Activated CD4-positive, alpha-beta memory T cell treated with anti-CD3 and anti-CD28 coated beads, Interleukin-2, amount 10 ng/mL, durations not matched to agents 7 days and 5 days (primary cell): ENCODE data around the gene CCDC149. TPM values are rescaled to one million over a fixed set of nuclear protein-coding genes. Genes with fewer than 3 reads are reported as not detected.

Source experiments
- CTCF ChIA-PET: fragments of 350-600 bp; sonication (Branson Sonifier 250); formaldehyde crosslinking; loops from one replicate; lab custom pipeline; 2021; ENCODE audit warnings: antibody characterized with exemption, inconsistent platforms; lab: Charles Lee
- POLR2A ChIA-PET: fragments of 350-600 bp; sonication (Branson Sonifier 250); formaldehyde crosslinking; loops from one replicate; lab custom pipeline; 2021; ENCODE audit warnings: antibody characterized with exemption; lab: Charles Lee
- DNase-seq: peaks from one replicate; pipeline ENCODE4 v3.0.0-alpha.2; 2020
- H3K27ac Mint-ChIP-seq: one replicate; pipeline ENCODE4 v1.8.0; 2021; ENCODE audit warnings: mild to moderate bottlenecking, mixed read lengths
- H3K27me3 Mint-ChIP-seq: one replicate; pipeline ENCODE4 v1.8.0; 2021; ENCODE audit warnings: mixed read lengths
- H3K36me3 Mint-ChIP-seq: one replicate; pipeline ENCODE4 v1.8.0; 2021; ENCODE audit warnings: low read depth, mixed read lengths
- H3K4me1 Mint-ChIP-seq: one replicate; pipeline ENCODE4 v1.8.0; 2021; ENCODE audit warnings: mixed read lengths
- H3K4me3 Mint-ChIP-seq: one replicate; pipeline ENCODE4 v1.8.0; 2021; ENCODE audit warnings: mild to moderate bottlenecking, mixed read lengths
- H3K9me3 Mint-ChIP-seq: one replicate; pipeline ENCODE4 v1.8.0; 2021; ENCODE audit warnings: mixed read lengths
- total RNA-seq, 2 experiments: library from RNA; stranded (reverse); gene quantifications; one replicate each; pipeline ENCODE4 v1.2.3, GENCODE V29; 2021

The CCDC149 gene
- not detected for total RNA-seq

- no peaks in the 10 kb centered on the region for H3K36me3 Mint-ChIP-seq
- POLR2A ChIA-PET = no interaction called here
- peaks cover 2% of the 10 kb centered on the region for H3K9me3 Mint-ChIP-seq
- H3K27ac Mint-ChIP-seq = no peak within 1 kb of the TSS
- H3K4me3 Mint-ChIP-seq = no peak within 1 kb of the TSS
- peaks cover 28% of the 10 kb centered on the region for H3K27me3 Mint-ChIP-seq
- no peaks in the 10 kb centered on the region for H3K4me1 Mint-ChIP-seq
- no peak for DNase-seq
- CTCF ChIA-PET = no interaction called here
Measured at GRCh38 chr4:24912252-24913118, at the start of gene CCDC149. CCDC149 (minus strand) TSS chr4:24913042; CDS start chr4:24912864, 178 bp downstream.

DNA sequence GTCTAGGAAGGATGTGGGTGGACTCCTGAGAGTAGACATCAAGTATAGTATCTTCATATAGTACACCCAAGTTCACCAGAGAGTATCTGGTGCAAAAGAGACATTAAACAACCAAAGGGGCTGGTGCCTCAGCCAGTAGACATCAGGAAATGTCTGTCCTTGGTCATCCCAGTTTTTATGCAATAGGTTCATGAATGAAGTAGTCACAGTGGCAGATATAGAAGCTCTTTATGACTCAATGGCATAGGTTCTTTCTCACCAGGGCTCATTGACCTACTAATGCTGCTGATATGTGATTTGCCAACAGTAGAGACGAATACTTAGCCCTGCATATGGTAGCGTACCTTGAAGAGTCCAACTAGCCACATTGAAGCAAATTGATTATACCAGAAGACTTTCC lies 45.0 kb upstream of the CCDC149 start:
- CTCF ChIA-PET = no interaction called here
- POLR2A ChIA-PET = no interaction called here
- Mint-ChIP-seq H3K27me3 (no peaks in the 10 kb centered on the region), H3K27ac (no peak overlapping the region), H3K36me3 (no peaks in the 10 kb centered on the region), H3K9me3 (no peaks in the 10 kb centered on the region), H3K4me3 (no peak overlapping the region), H3K4me1 (no peaks in the 10 kb centered on the region)
- no peak for DNase-seq

DNA sequence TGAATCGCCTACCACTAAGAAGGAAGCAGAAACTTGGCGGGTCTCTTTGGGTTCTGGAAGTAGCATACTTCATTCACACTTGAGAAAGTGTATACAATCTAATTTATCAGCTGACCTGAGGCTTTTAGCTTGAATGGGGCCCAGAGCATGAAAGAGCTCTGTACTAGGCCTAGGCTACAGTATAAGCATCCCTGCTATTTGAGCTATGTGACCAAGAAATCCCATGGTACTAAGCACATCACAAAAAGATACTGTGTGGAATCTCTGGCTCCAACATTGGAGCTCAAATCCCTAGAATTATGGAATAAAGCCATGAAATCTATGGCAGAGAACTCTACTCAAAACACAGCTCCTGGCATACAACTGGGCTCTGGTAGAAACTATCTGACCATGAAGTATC lies 43.9 kb upstream of the CCDC149 start:
- CTCF ChIA-PET = interaction anchor here (1.3 kb wide), 1 partner anchor 24 kb away, joined by 5 read pairs; no protein-coding TSS in a partner anchor

GRCh38 chr4:24956091-24956490 lies 43.2 kb upstream of the CCDC149 start:
- H3K9me3 Mint-ChIP-seq = no peaks in the 10 kb centered on the region
- H3K36me3 Mint-ChIP-seq = no peaks in the 10 kb centered on the region
- H3K4me1 Mint-ChIP-seq = no peaks in the 10 kb centered on the region
- DNase-seq = no peak
- ChIA-PET CTCF (no interaction called here), POLR2A (no interaction called here)
- H3K27me3 Mint-ChIP-seq = peaks cover 1% of the 10 kb centered on the region
- H3K27ac Mint-ChIP-seq = no peak overlapping the region
- no peak overlapping the region for H3K4me3 Mint-ChIP-seq

More for the DNA sequence above, 43.9 kb upstream of the CCDC149 start:
- Mint-ChIP-seq H3K36me3 (no peaks in the 10 kb centered on the region), H3K27me3 (peaks cover 1% of the 10 kb centered on the region), H3K4me3 (no peak overlapping the region), H3K4me1 (no peaks in the 10 kb centered on the region), H3K9me3 (no peaks in the 10 kb centered on the region), H3K27ac (no peak overlapping the region)
- POLR2A ChIA-PET = no interaction called here
- DNase-seq = no peak

GRCh38 chr4:24952667-24953066 lies 39.8 kb upstream of the CCDC149 start:
- no peak overlapping the region for H3K4me3 Mint-ChIP-seq
- H3K9me3 Mint-ChIP-seq = no peaks in the 10 kb centered on the region
- no peak overlapping the region for H3K27ac Mint-ChIP-seq
- POLR2A ChIA-PET = interaction anchor here (0.6 kb wide), 1 partner anchor 538 kb away, joined by 3 read pairs; no protein-coding TSS in a partner anchor
- CTCF ChIA-PET = no interaction called here
- H3K4me1 Mint-ChIP-seq = no peaks in the 10 kb centered on the region
- H3K36me3 Mint-ChIP-seq = no peaks in the 10 kb centered on the region
- peaks cover 1% of the 10 kb centered on the region for H3K27me3 Mint-ChIP-seq
- no peak for DNase-seq

GRCh38 chr4:24949970-24950369 lies 37.1 kb upstream of the CCDC149 start:
- DNase-seq = no peak
- peaks cover 4% of the 10 kb centered on the region for H3K9me3 Mint-ChIP-seq
- no peak overlapping the region for H3K4me3 Mint-ChIP-seq
- POLR2A ChIA-PET = no interaction called here
- H3K27ac Mint-ChIP-seq = no peak overlapping the region
- CTCF ChIA-PET = no interaction called here
- peaks cover 1% of the 10 kb centered on the region for H3K27me3 Mint-ChIP-seq
- no peaks in the 10 kb centered on the region for H3K4me1 Mint-ChIP-seq
- no peaks in the 10 kb centered on the region for H3K36me3 Mint-ChIP-seq

GRCh38 chr4:24937917-24938281 lies 25.1 kb upstream of the CCDC149 start:
- no peaks in the 10 kb centered on the region for H3K27me3 Mint-ChIP-seq
- H3K9me3 Mint-ChIP-seq = peaks cover 14% of the 10 kb centered on the region
- no peak overlapping the region for H3K4me3 Mint-ChIP-seq
- no peak overlapping the region for H3K27ac Mint-ChIP-seq
- no peaks in the 10 kb centered on the region for H3K36me3 Mint-ChIP-seq
- POLR2A ChIA-PET = no interaction called here
- CTCF ChIA-PET = no interaction called here
- no peak for DNase-seq
- no peaks in the 10 kb centered on the region for H3K4me1 Mint-ChIP-seq

- Mint-ChIP-seq H3K36me3 (no peaks in the 10 kb centered on the region), H3K27me3 (no peaks in the 10 kb centered on the region), H3K4me1 (no peaks in the 10 kb centered on the region), H3K27ac (no peak overlapping the region), H3K9me3 (peaks cover 14% of the 10 kb centered on the region), H3K4me3 (no peak overlapping the region)
- ChIA-PET POLR2A (no interaction called here), CTCF (no interaction called here)
- DNase-seq = no peak
Measured at GRCh38 chr4:24937176-24937916, 24.5 kb upstream of the CCDC149 start.

DNA sequence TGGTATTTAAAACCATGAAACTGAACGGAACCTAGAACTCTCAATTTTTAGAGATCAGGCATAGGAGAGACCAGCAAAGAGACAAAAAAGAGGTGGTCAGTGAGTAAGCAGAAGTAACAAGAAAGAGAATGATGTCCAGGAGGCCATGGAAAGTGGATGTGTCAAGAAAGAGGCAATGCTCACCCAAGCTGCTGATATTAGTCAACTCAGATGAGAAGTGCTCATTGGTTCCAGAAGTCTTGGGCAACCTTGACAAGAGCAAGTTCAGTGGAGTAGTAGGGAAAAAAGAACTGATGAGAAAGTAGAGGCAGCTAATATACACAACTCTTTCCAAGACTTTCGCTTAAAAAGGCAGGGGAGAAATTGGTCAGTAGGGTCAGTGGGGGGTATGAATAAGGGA lies 23.0 kb upstream of the CCDC149 start:
- Mint-ChIP-seq H3K27ac (no peak overlapping the region), H3K4me1 (no peaks in the 10 kb centered on the region), H3K9me3 (peaks cover 14% of the 10 kb centered on the region), H3K27me3 (no peaks in the 10 kb centered on the region), H3K4me3 (no peak overlapping the region), H3K36me3 (no peaks in the 10 kb centered on the region)
- POLR2A ChIA-PET = no interaction called here
- CTCF ChIA-PET = no interaction called here
- DNase-seq = no peak

DNA sequence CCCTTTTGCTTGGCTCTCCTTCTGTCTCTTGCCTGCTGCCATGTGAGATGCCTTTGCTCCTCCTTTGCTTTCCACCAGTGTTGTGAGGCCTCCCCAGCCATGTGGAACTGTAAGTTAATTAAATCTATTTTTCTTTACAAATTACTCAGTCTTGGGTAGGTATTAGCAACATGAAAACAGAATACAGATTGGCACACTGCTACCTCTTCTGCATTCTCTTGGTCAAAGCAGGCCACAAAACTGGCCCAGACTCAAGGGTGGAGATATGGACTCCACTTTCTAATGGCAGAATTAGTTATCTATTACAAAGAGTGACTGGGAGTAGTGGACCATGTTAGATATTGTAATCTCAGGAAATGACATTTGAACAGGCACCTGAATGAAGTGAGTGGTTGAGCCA lies 21.5 kb upstream of the CCDC149 start:
- no peak for DNase-seq
- H3K4me1 Mint-ChIP-seq = no peaks in the 10 kb centered on the region
- CTCF ChIA-PET = no interaction called here
- peaks cover 14% of the 10 kb centered on the region for H3K9me3 Mint-ChIP-seq
- H3K4me3 Mint-ChIP-seq = no peak overlapping the region
- POLR2A ChIA-PET = no interaction called here
- H3K27ac Mint-ChIP-seq = no peak overlapping the region
- no peaks in the 10 kb centered on the region for H3K36me3 Mint-ChIP-seq
- H3K27me3 Mint-ChIP-seq = no peaks in the 10 kb centered on the region

DNA sequence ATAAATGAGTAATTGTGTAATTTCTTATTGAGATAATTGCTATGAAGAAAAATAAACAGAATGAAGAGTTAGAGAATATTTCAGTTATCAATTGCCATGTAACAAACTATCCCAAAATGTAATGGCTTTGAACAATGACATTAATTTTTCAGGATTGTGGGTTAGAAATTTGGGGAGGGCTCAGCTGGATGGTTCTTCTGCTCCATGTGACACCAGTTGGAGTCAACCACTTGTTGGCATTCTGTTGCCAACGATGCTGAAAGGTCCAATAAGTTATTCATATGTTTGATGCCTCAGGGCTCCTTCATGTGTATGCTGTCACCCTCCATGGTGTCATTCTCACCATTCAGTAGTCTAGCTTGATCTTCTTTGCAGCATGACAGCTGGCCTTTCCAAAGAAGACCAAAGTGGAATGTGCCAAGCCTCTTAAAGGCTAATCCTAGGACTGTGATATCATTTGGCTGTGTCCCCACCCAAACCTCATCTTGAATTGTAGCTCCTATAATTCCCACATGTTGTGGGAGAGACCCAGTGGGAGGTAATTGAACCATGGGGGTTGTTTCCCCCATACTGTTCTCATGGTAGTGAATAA lies 20.9 kb upstream of the CCDC149 start:
- POLR2A ChIA-PET = no interaction called here
- DNase-seq = no peak
- Mint-ChIP-seq H3K4me1 (no peaks in the 10 kb centered on the region), H3K4me3 (no peak overlapping the region), H3K27ac (no peak overlapping the region), H3K27me3 (no peaks in the 10 kb centered on the region), H3K9me3 (peaks cover 14% of the 10 kb centered on the region), H3K36me3 (no peaks in the 10 kb centered on the region)
- CTCF ChIA-PET = no interaction called here

GRCh38 chr4:24932515-24933225 lies 19.8 kb upstream of the CCDC149 start:
- peaks cover 12% of the 10 kb centered on the region for H3K9me3 Mint-ChIP-seq
- CTCF ChIA-PET = no interaction called here
- no peak overlapping the region for H3K4me3 Mint-ChIP-seq
- no peaks in the 10 kb centered on the region for H3K27me3 Mint-ChIP-seq
- no peak overlapping the region for H3K27ac Mint-ChIP-seq
- DNase-seq = no peak
- no peaks in the 10 kb centered on the region for H3K36me3 Mint-ChIP-seq
- no peaks in the 10 kb centered on the region for H3K4me1 Mint-ChIP-seq
- POLR2A ChIA-PET = no interaction called here

DNA sequence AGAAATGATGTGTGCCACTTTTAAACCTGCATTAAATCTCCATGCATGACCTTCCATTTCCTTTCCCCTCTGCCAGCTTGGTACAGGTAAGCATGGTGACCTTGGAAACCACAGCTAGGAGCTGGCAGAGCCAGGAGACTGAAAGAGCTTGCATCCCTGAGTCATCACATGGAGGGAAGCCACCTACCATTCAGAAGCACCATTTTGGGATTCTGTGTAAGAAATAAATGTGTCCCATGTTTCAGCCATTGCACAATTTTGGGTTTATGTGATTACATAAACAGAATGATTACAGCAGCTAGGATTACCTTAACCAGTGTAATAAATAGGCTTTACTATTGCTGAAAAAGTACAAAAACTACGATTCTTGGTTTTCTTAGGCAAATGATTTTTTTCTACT lies 17.3 kb upstream of the CCDC149 start:
- no peak overlapping the region for H3K4me3 Mint-ChIP-seq
- POLR2A ChIA-PET = no interaction called here
- DNase-seq = no peak
- CTCF ChIA-PET = no interaction called here
- no peaks in the 10 kb centered on the region for H3K27me3 Mint-ChIP-seq
- no peaks in the 10 kb centered on the region for H3K4me1 Mint-ChIP-seq
- peaks cover 2% of the 10 kb centered on the region for H3K9me3 Mint-ChIP-seq
- H3K36me3 Mint-ChIP-seq = no peaks in the 10 kb centered on the region
- no peak overlapping the region for H3K27ac Mint-ChIP-seq
